NCI-H82 (cell line): ENCODE data around the gene STK24.

ENCODE experiments used
- DNase-seq: peaks from one replicate; lab custom pipeline; 2025; lab: John Stamatoyannopoulos, UW

STK24 gene

GRCh38 chr13:98406971-98407370, 169.9 kb downstream of the STK24 start:
- no peak for DNase-seq

GRCh38 chr13:98406427-98406826, 170.5 kb downstream of the STK24 start:
- peak; percentile 17 for DNase-seq

GRCh38 chr13:98405690-98406344, 171.1 kb downstream of the STK24 start:
- no peak for DNase-seq

- peak; percentile 27 for DNase-seq
These were observed 171.8 kb downstream of the STK24 start for GRCh38 chr13:98405107-98405571.

GRCh38 chr13:98403076-98403475, 173.8 kb downstream of the STK24 start:
- no peak for DNase-seq

- DNase-seq, result no peak
These were observed 175.0 kb downstream of the STK24 start for GRCh38 chr13:98401934-98402333.

GRCh38 chr13:98399756-98400155, 177.2 kb downstream of the STK24 start:
- DNase-seq, result no peak

- DNase-seq, result no peak
These were observed 178.3 kb downstream of the STK24 start for GRCh38 chr13:98398581-98398980.

GRCh38 chr13:98397861-98398260, 179.0 kb downstream of the STK24 start:
- no peak for DNase-seq

GRCh38 chr13:98397221-98397620, 179.7 kb downstream of the STK24 start:
- DNase-seq, result peak; percentile 30

- no peak for DNase-seq
These were observed 180.7 kb downstream of the STK24 start for GRCh38 chr13:98396071-98396710.
